ENCODE results near the gene SUPT4H1.

The SUPT4H1 gene

DNA sequence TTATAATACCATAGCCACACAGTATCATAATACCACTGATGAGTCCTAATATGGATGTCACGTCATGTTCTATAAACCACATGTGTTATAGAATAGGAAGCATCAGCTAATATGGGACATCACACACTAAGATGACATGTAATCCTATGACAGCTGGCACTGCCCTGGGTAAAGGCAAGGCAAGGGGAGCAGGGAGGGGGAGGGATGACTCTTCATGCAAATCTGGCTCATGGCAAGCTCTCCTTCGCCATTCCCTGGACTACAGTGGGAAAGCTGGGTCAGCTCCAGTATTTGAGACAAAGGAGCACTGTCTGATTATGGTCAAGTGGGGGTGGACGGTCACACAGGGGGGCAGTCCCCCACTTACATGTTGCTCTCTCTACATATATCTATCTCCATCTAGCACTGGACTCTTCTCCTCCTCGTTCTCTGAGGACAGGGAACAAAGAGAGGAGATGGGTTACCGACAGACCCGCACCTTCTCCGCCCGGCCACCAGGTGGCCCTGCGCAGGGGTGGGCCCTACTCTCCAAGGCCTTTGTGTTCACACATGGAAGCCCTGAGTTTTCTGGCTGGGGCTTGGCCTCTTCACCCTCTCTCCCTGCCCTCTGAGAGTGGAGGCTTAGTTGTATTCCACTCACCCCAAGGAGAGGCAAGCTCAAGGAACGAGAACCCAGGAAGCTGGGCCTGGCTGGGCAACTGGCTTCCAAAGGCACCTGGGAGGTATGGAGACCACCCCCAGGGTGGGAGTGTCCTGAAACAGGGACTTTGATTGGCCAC is 47.8 kb downstream of the SUPT4H1 start:
- DNase-seq (ENCODE audit: low read depth) = no peak

DNA sequence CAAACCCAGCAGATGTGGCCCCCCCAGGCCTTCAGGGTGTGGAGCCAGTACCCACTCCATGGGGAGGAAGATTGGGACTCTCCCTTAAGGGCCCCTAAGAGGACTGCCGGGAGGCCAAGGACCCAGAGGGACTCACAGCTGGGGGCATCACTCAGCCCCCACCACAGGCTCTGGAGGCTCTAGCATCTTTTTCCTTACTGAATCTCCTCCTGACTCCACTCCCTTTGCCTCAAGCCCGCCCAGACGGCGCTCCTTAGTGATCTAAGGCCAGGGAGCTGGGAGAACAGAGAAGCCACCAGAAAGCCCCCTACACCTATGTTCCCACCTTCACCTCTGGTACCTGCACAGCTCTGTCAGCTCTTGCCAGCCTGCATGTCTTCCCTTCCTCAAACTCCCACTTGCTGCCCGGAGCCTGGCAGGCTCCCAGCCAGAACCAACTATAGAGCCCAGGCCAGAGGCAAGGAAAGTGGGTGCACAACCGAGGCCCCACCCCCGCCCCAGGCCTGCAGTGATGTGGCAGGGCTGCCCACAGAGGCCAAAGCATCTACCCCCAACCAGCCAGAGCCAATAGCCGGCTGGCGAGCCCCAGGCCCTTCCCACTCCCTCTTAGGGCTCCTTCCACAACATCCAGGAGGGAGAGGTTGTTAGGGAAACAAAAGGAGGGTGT is 48.9 kb downstream of the SUPT4H1 start:
- DNase-seq (ENCODE audit: low read depth) = no peak

DNA sequence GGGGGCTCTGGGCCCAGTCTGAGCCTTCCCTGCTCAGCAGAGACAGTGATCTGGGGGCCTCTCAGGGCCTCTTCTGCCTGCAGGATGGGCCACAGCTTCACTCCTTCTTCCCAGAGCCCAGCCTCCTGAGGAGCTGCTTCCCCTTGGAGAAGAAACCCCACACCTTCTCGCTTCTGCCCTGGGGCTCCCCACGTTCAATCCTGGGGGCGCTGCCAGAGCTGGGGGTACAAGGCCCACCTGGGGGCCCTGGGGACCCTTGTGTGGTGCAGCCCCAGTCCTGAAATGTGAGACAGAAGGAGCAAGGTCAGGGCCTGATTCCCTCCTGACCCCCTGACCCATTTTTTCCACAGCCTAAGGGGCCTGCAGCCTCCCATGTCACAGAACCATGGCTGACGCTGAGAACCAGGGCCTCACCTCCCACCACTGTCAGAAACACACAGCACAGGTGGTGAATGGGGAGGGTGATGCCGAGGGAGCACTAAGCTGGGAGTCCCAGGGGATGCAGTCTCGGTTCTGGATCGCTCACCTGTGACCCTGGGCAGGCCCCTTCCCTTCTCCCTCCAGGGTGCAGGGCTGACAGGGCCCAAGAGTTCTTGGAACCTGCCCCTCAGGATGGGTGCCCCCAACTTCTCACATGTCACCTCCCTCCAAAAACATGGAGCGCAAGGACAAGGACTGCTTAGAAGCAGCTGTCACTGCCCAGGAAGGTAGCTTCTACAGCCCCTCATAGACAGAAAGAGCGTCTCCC is 49.7 kb downstream of the SUPT4H1 start:
- no peak for DNase-seq (ENCODE audit: low read depth)

DNA sequence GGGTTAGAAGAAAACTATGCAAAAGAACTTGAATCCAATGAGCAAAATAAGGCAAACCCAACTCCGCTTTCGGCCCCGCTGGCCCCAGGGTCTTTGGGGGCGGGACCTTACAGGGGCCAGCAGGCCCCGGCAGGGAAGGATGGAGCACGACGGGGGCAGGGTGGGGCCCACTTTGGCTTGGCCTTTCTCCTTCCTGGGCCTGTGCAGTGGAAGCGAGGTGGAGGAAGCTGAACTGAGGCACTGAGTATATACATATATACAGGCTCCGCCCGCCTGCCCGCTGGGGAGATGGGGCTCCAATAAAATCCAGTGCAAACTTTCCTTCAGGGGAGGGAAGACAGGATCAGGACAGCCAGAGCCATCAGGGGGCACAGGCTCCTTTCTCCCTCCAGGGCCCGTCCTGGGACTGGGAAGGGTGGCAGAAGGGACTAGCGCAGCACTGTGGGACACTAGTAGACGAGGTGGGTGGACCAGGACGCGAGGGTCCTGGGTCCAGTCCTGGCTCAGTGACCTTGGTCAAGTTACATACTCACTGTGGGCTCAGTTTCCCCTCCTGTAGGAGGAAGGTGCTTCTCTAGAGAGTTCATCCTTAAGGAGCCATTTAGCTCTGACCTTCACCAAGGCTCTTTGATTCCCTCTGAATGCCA is 50.4 kb downstream of the SUPT4H1 start:
- no peak for DNase-seq (ENCODE audit: low read depth)

DNA sequence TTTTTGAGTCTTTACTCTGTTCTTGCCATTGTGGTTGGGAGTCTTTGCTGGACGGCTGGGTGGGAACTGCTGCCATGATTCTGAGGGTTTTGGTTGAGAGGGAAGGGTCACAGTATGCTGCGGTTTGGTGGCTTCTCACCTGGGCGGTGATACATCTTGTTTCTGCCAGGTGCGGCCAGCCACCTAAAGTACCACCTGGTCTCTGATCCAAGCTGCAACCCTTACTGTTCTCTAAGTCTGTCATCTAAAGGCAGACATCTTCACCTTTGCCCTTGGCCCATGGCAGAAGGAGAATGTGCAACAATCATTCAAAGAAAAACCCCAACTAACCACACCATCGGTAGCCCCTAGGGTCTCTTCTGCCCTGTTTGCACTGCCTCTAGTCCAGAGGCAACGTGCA is 51.7 kb downstream of the SUPT4H1 start:
- no peak for DNase-seq (ENCODE audit: low read depth)
